D341Med (cell line): Measurements from ENCODE around the gene SHMT1.

ENCODE experiments used
- DNase-seq: peaks from one replicate; pipeline ENCODE4 v3.0.0; 2012; ENCODE audit warnings: low spot score

Gene SHMT1

GRCh38 chr17:18281788-18282187 lies 81.6 kb downstream of the SHMT1 start:
- no peak for DNase-seq

DNA sequence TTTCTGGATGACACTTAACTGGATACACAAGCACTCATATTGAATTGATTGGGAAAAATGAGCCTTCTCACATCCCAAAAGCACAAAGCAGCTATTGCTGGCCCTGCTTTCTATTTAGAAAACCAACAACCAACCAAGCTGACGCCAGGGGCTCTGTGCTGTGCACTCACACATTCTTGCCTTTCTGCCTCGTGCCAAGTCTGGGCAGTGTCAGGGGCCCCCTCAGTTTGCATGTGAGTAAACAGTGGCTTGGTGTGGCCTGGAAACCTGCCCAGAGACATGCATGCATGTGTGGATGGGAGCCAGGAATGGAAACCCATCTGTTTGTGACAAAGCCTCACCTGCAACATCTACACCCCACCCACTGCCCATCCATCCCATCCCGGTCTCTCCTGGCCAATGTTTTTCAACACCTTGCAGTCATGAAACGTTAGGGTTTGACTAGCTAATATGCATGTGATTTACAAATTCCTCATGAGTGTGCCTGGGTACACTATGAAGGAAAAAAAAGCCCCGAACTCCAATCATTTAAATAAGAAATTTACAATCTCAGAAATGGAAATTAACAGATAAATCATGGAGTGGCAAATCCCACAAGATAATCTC lies 82.5 kb downstream of the SHMT1 start:
- no peak for DNase-seq

DNA sequence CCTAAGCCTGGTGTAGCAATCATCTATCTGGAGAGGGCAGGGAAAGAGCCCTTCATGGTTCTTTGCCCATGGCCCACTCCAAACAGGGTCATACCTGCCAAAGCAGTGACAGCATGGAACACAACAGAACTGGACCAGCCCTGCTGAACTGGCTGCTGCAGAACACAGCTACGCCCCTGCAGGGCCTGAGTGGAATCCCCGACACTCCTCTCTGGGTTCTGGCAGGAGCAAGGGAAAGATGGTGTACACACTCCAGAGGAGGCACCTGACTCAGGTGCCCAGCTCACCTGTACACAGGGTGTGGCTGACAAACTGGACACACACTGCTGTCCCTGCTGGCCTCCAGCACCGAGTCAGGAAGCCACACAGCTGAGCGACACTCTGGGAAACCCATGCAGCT lies 83.1 kb downstream of the SHMT1 start:
- DNase-seq, result no peak

GRCh38 chr17:18278867-18279266 lies 84.5 kb downstream of the SHMT1 start:
- DNase-seq, result no peak
